ENCODE data around the gene API5.

GRCh38 chr11:43384393-43384792 is 72.6 kb downstream of the API5 start:
- TF ChIP-seq EZH2 (IDR thresholded peaks at IDR 0.05; ENCODE audit: borderline replicate concordance, low read length) (no peak), CTCF (IDR thresholded peaks at IDR 0.05; ENCODE audit: low read length) (no peak)
